Right cardiac atrium (tissue), 5 donors: ENCODE measurements around the gene WASF3. TPM values are rescaled to one million over a fixed set of nuclear protein-coding genes. Genes with fewer than 3 reads are reported as not detected.

Experiments
- ATAC-seq, 2 donors: fragments of 200-7000 bp; cut with Tn5 transposase; one replicate each; pipeline versions ENCODE4 v1.8.0 to v1.9.1; 2020; ENCODE audit warnings: moderate library complexity in 2 of 2, mild to moderate bottlenecking in 1 of 2
- DNase-seq, 3 donors: peaks; one replicate each; pipeline ENCODE4 v3.0.0-alpha.2; 2020
- H3K27ac ChIP-seq: one replicate; pipeline ENCODE4 v1.5.1; 2013; ENCODE audit warnings: mild to moderate bottlenecking, low read length, control low read depth, moderate library complexity
- H3K27me3 ChIP-seq: one replicate; pipeline ENCODE4 v1.6.1; 2013; ENCODE audit not compliant: control insufficient read depth, insufficient read depth
- H3K4me1 ChIP-seq: one replicate; pipeline ENCODE4 v1.6.1; 2013; ENCODE audit warnings: low read length; ENCODE audit not compliant: control insufficient read depth, insufficient read depth
- H3K4me3 ChIP-seq: one replicate; pipeline ENCODE4 v1.5.1; 2013; ENCODE audit warnings: low read length, control low read depth
- H3K9me3 ChIP-seq: one replicate; pipeline ENCODE4 v1.6.1; 2013; ENCODE audit warnings: low read length; ENCODE audit not compliant: control insufficient read depth
- WGBS: extraction: QIAGEN DNeasy Blood & Tissue Kit; methylation state at CpG from one replicate; pipeline ENCODE4 v1.1.7; 2013; 5-methylcytosine and 5-hydroxymethylcytosine counted together
- intact Hi-C, 4 donors: fragments of 100-400 bp; cut with DNase I; formaldehyde crosslinking; loops; one replicate each; pipeline versions ENCODE4 v1.11.0 to v1.14.0; 2022 to 2023
- polyA plus RNA-seq: library from polyadenylated mRNA; stranded (reverse); fragments of 200-250 nt; gene quantifications from one replicate; pipeline ENCODE4 v1.2.3, GENCODE V29; 2013
- total RNA-seq, 4 donors: library from RNA; stranded (reverse); fragmentation: NEBNext Ultra II Directional; extraction: Animal tissue kit (Norgen Biotek cat#: 25700); gene quantifications; one replicate each; pipeline ENCODE4 v1.2.1, GENCODE V29; 2021
- donor health status: healthy with polysubstance abuse.
- donor health status: DM: no; HTN: yes; CAD: no.
- donor health status: DM: no; HTN: no; CAD: no.
- donor health status: DM: no; HTN: yes; CAD: no; lungs with severe emphysema.
- donor health status: DM: yes; HTN: yes; CAD: no.

The WASF3 gene
- total and polyA plus RNA-seq, 5 donors: 5.9 to 16.0 (median 13.9) TPM

DNA sequence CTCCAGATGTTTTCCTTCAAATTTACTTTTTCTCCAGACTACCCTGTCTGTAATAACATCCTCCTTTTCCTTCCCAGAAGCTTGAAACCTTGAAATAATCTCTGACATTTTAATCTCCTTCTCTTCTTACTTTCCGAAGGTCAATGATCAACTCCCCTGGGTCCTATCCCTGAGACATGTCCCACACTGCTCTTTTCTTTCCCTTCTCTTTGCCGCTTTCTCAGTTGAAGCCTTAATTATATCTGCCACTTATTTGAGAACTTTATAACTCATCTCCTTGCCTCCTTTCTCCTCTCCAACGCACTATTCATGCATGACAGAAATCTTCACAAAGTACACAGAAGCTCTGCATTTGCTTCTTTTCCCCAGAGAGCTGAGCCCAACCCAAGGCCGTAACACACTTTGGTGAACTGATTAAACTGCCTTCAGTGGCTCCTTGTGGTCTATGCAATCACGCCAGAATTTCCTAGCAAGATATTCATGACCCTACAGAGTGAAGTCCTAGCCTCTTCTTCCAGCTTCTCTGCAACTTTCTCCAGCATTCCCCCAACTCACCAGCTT is 9.2 kb upstream of the WASF3 start:
- intact Hi-C loops: no loop called here
- ATAC-seq: no peak

DNA sequence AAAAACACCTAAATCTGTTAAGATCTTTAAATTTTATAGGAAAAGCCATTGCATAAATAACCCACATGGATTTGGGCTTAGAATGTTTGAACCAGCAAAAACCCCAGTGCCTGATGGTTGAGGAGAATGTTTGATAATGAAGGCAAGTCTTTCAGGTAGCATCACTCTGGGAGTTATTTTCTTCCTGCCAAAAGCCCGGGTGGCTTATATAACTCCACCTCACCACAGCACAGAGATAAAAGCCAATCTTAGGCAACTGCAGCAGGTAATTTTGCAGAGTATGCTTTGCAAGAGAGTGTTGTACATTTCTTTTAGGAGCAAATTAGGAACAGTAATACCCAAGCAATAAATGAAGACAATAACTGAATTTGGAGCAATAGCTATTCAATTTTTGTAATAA is 7.8 kb upstream of the WASF3 start:
- H3K4me3 ChIP-seq: no peak overlapping the region
- WGBS: 12% methylated on average over 1 of the region's 1 CpG
- H3K9me3 ChIP-seq: no peaks in the 10 kb centered on the region
- DNase-seq (no peak), ATAC-seq (no peak)
- no peaks in the 10 kb centered on the region for H3K4me1 ChIP-seq
- no peaks in the 10 kb centered on the region for H3K27me3 ChIP-seq
- intact Hi-C loops: no loop called here
- H3K27ac ChIP-seq: no peak overlapping the region

More for the DNA sequence above, 9.2 kb upstream of the WASF3 start:
- H3K4me1 ChIP-seq: no peaks in the 10 kb centered on the region
- H3K4me3 ChIP-seq: no peak overlapping the region
- no peak for DNase-seq
- H3K27ac ChIP-seq: no peak overlapping the region
- no peaks in the 10 kb centered on the region for H3K9me3 ChIP-seq
- no peaks in the 10 kb centered on the region for H3K27me3 ChIP-seq
- WGBS: 47% methylated on average over 5 of the region's 5 CpGs

DNA sequence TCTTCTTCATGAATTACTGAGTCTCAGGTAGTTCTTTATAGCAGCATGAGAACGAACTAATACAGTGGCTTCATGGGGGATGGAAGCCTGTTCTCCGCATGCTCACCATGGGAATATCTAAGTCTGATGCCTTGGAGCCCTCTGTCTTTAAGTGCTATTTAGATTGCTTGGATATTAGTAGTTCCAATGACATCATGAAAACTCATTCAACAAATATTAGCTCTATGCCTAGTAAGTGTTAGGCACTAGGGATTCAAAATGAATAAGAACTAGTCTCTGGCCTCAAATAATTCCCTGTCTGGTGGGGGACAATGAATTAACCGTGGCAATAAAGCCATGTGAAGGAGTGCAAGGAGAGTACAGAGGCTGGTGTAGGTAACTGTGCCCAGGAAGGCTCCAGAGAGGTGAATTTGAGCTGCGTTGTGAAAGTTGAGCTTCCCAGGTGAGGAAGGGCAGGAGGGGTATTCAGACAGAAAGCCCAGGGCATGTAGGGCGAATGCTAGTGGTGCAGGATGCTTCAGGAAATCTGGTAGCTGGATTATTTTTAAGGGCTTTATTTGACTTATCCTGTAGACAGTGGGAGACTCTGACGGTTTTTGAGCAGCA is 6.1 kb upstream of the WASF3 start:
- no peaks in the 10 kb centered on the region for H3K27me3 ChIP-seq
- no peaks in the 10 kb centered on the region for H3K4me1 ChIP-seq
- H3K4me3 ChIP-seq: no peak overlapping the region
- WGBS: 74% methylated on average over 6 of the region's 6 CpGs
- H3K27ac ChIP-seq: no peak overlapping the region
- H3K9me3 ChIP-seq: no peaks in the 10 kb centered on the region
- ATAC-seq (no peak), DNase-seq (no peak)
- intact Hi-C loops: no loop called here

DNA sequence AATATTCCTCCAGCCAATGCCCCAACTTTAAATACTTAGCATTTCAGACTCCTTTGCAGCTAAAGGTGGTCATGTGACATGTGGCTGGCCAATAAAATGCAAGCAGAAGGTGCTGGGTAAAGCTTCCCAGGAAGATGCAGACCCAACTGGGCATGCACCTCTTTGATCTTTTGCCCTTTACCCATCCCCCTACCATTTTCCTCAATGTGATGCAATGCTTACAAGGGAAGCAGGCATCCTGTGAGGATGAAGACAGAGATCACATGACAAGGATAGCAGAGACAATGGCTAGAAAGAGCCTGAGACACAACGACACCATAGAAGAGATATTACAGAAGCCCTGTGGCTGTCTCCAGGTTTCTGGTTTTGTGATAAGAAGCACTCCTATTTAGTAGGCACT is 2.1 kb upstream of the WASF3 start:
- Histone ChIP-seq H3K9me3 (no peaks in the 10 kb centered on the region), H3K4me1 (no peaks in the 10 kb centered on the region), H3K27me3 (no peaks in the 10 kb centered on the region), H3K27ac (no peak overlapping the region), H3K4me3 (no peak overlapping the region)
- no peak for DNase-seq
- ATAC-seq: no peak
- WGBS: 45% methylated on average over 1 of the region's 1 CpG
- intact Hi-C loops: no loop called here

DNA sequence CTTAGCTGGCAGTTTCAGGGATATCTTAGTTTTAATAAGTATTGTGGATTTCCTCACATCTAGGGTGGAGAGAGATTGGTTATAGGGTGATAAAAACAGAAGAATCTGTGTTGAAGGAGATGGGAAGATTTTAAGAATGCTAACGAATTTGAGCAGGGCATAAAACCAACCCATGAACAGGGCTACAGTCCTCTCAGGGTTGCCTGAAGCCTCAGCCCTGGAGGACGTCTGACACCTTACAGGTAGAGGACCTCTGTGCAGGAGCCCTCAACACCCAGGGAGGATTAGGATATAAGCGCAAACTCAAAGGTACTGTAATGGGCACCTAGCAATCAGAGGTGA is 461 bp upstream of the WASF3 start:
- no peak for ATAC-seq
- no peak overlapping the region for H3K27ac ChIP-seq
- no peak for DNase-seq
- 1% methylated on average over 3 of the region's 3 CpGs for WGBS
- H3K27me3 ChIP-seq: no peaks in the 10 kb centered on the region
- peaks cover 9% of the 10 kb centered on the region for H3K4me1 ChIP-seq
- no peaks in the 10 kb centered on the region for H3K9me3 ChIP-seq
- H3K4me3 ChIP-seq: peak overlapping the region; percentile 72
- intact Hi-C loops: no loop called here

DNA sequence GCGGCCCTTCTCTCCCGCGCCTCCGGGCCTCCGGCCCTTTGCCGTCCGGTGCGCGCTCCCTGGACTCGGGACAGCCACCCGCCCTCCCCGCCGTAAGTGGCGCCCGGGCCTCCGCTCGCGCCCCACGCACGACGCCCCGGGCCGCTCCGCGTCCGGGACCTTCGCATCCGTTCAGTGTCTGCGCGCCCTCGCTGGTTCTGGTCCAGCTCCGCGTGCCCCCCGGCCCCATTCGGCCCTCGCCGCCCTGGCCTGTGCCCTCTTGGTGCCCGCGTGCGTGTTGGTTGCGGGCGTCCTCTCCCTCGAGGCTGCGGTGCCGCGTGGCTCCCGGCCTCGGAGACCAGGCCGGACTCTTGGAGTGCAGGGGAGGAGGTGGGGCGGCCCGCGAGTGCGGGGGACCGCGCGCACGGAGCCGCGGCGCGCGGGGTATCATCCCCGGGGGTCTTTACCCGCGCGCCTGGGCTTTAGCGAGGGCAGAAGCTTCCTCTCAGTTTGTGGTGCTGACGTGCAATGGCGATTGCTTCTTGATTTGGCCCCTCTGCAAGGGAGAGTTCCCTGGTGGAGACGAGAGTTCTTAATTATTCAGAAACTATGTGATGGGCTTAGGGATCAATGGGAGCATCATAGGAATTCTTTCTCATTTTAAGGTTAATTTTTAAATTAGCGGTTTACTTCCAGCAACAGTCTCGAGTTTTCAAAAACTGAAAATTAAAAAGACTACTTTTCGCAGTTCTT is 757 bp downstream of the WASF3 start:
- peak in 1 of 2 donors; percentile 10 for ATAC-seq
- 3% methylated on average over 73 of the region's 73 CpGs for WGBS
- Histone ChIP-seq H3K9me3 (no peaks in the 10 kb centered on the region), H3K4me1 (peaks cover 9% of the 10 kb centered on the region), H3K27ac (no peak overlapping the region), H3K27me3 (no peaks in the 10 kb centered on the region), H3K4me3 (peak overlapping the region; percentile 87)
- peak; percentile 33 to 72 (median 70) for DNase-seq
- intact Hi-C loops: no loop called here

DNA sequence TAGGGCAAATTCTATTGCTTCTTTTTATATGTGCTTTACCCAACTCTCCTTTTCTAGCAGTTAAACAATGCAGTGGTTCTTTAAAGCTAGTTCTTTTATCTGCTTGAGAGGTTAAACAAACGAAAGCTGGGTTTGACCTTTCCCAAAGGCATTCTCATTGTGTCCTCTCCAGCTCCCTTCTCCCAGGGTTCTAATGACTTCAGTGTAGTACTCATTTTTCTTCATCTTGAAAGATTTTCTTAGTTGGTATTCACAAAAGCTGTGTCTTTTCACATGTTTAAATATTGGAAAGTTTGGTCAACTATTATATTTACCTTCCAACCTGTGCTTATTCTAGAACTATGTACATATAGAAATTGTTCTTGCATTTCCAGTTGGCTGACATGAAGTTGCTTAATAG is 1.5 kb downstream of the WASF3 start:
- Histone ChIP-seq H3K27ac (no peak overlapping the region), H3K4me3 (no peak overlapping the region), H3K27me3 (no peaks in the 10 kb centered on the region), H3K4me1 (peaks cover 9% of the 10 kb centered on the region), H3K9me3 (no peaks in the 10 kb centered on the region)
- no peak for ATAC-seq
- DNase-seq: no peak
- intact Hi-C loops: no loop called here
- WGBS: 7% methylated on average over 1 of the region's 1 CpG

DNA sequence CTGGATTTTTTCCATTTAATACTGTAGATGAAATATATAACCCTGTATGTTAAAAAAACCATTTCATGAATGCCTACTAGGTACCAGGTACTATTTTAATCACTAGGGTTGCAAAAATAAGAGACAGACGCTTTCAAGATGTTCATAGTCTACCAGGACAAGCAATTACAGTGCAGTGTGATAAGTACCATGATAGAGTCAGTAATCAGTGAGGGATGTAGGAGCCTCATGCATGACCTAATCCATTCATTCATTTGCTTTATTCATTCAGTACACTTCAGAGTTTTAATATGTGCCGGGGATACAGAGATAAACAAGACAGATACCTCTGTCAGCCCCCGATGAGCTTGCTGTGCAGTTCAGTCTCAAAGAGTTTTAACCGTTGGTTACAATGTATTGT is 3.0 kb downstream of the WASF3 start:
- no peaks in the 10 kb centered on the region for H3K9me3 ChIP-seq
- no peak overlapping the region for H3K27ac ChIP-seq
- H3K4me3 ChIP-seq: no peak overlapping the region
- intact Hi-C loops: no loop called here
- DNase-seq (no peak), ATAC-seq (no peak)
- WGBS: 81% methylated on average over 4 of the region's 4 CpGs
- peaks cover 9% of the 10 kb centered on the region for H3K4me1 ChIP-seq
- H3K27me3 ChIP-seq: no peaks in the 10 kb centered on the region

DNA sequence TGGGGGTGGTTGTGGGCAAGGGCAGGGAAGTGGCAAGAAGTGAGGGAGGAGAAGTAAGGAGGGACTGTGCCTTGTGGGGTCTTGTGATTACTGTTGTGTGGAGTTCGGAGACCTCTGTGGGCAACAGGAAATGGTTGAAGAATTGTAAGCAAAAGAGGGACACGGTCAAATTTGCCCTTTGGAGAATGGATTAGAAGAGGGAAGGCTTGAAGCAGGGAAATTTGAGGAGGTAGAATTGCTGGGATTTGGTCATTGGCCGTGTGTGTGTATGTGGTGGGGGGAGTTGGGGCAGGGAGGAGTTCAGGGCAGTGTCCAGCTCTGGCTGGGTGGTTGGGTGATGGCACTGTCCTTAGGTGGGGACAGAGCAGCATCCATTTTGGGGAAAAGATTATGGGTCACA is 3.6 kb downstream of the WASF3 start:
- intact Hi-C loops: no loop called here
- H3K27me3 ChIP-seq: no peaks in the 10 kb centered on the region
- ATAC-seq: no peak
- peaks cover 9% of the 10 kb centered on the region for H3K4me1 ChIP-seq
- DNase-seq: no peak
- H3K4me3 ChIP-seq: no peak overlapping the region
- WGBS: 69% methylated on average over 3 of the region's 3 CpGs
- H3K9me3 ChIP-seq: no peaks in the 10 kb centered on the region
- no peak overlapping the region for H3K27ac ChIP-seq

DNA sequence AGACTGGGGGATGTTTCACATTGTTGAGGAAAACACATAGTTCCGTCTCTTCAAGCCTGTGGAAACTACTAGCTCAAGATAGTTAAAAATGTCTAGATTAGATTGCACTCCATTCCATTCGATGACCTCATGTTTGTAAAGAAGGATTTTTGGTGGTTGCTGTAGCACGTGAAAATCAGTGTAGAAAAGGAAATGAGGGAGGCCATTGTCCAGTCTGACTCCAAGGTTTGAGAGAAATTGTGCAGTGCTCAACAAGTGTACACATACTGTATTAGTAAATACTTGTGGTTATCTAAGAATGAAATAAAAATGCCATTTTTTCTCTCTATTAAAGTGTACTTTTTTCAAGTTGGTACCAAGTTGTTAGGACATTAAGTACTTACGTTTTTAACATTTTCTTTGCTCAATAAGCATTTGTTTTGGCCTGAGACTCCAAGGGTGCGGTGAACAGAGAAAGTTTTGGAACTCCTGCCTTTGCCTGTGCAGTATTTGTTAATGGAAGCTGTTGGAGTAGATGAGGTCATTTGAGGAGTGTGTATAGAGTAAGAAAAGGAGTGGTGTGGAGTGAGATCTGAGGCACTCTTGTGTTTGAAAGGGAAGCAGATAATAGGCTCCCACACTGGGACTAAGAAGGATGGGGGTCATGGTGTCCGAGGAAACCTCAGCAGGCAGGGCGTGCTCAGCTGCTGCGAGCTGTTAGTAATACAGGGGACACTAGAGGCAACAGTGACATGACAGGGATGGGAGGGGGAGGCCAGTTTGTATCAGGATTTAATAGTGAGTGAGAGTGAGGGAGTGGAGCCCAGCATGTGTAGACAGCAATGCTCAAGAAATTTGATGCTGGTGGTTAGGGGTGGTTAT is 4.4 kb downstream of the WASF3 start:
- intact Hi-C loops: no loop called here
- Histone ChIP-seq H3K9me3 (no peaks in the 10 kb centered on the region), H3K4me3 (no peak overlapping the region), H3K4me1 (peaks cover 9% of the 10 kb centered on the region), H3K27me3 (no peaks in the 10 kb centered on the region), H3K27ac (no peak overlapping the region)
- ATAC-seq (peak in 1 of 2 donors; percentile 49), DNase-seq (peak in 2 of 3 donors; percentile 34 to 46)
- WGBS: 45% methylated on average over 8 of the region's 8 CpGs

DNA sequence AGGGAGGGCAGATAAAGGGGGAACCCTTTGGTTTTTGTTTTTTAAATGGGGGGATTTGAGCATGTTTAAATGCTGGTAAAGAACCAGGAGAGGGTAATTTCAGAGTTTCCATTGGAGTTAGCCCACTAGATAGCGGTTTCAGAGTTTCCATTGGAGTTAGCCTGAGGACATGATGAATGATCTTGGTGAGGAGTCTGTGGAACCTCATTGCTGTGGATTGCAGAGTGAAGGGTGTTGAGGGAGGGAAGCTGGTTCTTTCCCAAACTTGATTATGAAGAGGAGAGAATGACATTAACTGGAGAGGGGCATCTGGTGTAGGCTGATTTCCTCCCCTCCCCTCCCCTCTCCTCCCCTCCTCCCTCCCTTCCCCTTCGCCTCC is 5.0 kb downstream of the WASF3 start:
- H3K4me3 ChIP-seq: no peak overlapping the region
- no peak for ATAC-seq
- no peak overlapping the region for H3K27ac ChIP-seq
- H3K27me3 ChIP-seq: no peaks in the 10 kb centered on the region
- intact Hi-C loops: no loop called here
- 39% methylated on average over 2 of the region's 2 CpGs for WGBS
- no peaks in the 10 kb centered on the region for H3K9me3 ChIP-seq
- DNase-seq: no peak
- peaks cover 9% of the 10 kb centered on the region for H3K4me1 ChIP-seq
